Testis (tissue), 2 donors: Measurements from ENCODE around the gene YPEL3.

Experiments used
- POLR2A ChIP-seq: fragments of 450-650 bp; IDR thresholded peaks from one replicate; pipeline ENCODE4 v1.6.1; 2017; ENCODE audit warnings: antibody characterized with exemption, mild to moderate bottlenecking, moderate library complexity
- TF ChIP-seq, protein P1 (sequence below), 3 experiments: fragments of 450-650 bp in 2 of 3; fragments of 200-600 bp in 1 of 3; sonication (generic) in 1 of 3; IDR thresholded peaks; one replicate each; pipeline ENCODE4 v1.5.1; 2016 to 2019; ENCODE audit warnings: antibody characterized with exemption in 3 of 3, mild to moderate bottlenecking in 2 of 3, moderate library complexity in 1 of 3

DNA sequence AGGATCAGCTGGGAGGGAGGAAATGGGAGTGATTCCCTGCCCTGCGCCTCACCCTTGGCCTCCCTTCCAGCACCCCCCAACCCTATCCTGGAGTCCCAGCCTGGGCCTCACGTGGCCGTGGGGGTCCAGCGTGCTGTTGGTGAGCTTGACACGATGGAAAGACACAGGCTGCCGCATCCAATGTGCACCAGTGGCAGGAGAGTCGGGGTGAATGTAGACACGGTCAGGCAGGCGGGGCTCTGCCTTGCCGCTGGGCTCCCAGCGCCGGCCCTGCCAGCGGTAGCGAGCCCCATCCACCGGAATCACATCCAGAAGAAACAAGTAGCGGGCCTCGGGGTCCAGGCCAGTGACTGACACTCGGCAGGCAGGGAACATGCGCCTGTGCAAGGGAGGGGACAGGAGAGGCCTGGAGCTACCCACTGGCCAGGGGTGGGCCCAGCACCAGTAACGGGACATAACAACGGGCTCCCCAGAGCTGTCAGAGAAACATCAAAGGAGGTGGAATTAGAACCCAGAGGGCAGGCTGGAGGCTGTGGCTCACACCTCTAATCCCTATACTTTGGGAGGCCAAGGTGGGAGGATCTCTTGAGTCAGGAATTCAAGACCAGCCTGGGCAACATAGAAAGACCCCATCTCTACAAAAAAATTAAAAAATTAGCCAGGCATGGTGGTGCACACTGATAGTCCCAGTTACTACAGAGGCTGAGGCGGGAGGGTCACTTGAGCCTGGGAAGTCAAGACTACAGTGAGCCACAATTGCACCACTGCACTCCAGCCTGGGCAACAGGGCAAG, 7.0 kb downstream of the YPEL3 start:
- TF ChIP-seq, protein P1, sequence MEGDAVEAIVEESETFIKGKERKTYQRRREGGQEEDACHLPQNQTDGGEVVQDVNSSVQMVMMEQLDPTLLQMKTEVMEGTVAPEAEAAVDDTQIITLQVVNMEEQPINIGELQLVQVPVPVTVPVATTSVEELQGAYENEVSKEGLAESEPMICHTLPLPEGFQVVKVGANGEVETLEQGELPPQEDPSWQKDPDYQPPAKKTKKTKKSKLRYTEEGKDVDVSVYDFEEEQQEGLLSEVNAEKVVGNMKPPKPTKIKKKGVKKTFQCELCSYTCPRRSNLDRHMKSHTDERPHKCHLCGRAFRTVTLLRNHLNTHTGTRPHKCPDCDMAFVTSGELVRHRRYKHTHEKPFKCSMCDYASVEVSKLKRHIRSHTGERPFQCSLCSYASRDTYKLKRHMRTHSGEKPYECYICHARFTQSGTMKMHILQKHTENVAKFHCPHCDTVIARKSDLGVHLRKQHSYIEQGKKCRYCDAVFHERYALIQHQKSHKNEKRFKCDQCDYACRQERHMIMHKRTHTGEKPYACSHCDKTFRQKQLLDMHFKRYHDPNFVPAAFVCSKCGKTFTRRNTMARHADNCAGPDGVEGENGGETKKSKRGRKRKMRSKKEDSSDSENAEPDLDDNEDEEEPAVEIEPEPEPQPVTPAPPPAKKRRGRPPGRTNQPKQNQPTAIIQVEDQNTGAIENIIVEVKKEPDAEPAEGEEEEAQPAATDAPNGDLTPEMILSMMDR (IDR thresholded peaks at IDR 0.05): no peak
- TF ChIP-seq POLR2A: no peak
